ENCODE measurements around the gene TUBA8.
"Not testable (repeated sequence)": the region's sequence is repeated elsewhere in the genome, so short reads cannot be mapped to it uniquely, and the experiment has no call there.

DNA sequence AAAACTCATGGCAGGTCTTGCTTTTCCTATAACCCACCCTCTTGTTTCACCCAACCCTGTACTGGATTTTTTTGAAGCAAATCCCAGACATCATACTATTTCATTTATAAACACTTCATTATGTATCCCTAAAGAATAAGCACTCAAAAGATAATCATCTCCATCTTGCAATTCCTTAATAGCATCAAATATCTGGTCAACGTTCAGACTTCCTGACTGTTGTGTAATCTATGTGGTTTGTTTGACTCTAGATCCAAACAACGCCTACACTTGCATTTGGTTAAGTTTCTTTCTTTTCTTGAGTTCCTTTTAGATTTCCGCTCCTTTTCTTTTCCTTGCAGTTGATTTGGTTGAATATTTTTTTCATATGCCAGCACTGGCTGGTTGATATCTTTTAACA, 61.6 kb downstream of the TUBA8 start:
- TF ChIP-seq, protein P1, sequence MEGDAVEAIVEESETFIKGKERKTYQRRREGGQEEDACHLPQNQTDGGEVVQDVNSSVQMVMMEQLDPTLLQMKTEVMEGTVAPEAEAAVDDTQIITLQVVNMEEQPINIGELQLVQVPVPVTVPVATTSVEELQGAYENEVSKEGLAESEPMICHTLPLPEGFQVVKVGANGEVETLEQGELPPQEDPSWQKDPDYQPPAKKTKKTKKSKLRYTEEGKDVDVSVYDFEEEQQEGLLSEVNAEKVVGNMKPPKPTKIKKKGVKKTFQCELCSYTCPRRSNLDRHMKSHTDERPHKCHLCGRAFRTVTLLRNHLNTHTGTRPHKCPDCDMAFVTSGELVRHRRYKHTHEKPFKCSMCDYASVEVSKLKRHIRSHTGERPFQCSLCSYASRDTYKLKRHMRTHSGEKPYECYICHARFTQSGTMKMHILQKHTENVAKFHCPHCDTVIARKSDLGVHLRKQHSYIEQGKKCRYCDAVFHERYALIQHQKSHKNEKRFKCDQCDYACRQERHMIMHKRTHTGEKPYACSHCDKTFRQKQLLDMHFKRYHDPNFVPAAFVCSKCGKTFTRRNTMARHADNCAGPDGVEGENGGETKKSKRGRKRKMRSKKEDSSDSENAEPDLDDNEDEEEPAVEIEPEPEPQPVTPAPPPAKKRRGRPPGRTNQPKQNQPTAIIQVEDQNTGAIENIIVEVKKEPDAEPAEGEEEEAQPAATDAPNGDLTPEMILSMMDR (IDR thresholded peaks at IDR 0.05) = not testable (repeated sequence)
- TF ChIP-seq POLR2A, POLR2AphosphoS5 (IDR thresholded peaks at IDR 0.05): not testable (repeated sequence)

Data from breast epithelium (tissue), 3 donors.